ENCODE data around the gene THG1L.

The THG1L gene

GRCh38 chr5:157710431-157710830, 20.8 kb upstream of the THG1L start:
- no peak overlapping the region for H3K14ac ChIP-seq (ENCODE audit: low read length)
- H3K27ac ChIP-seq (replicated peaks; ENCODE audit: low read length) = no peak overlapping the region
- no peak overlapping the region for H2AFZ ChIP-seq (ENCODE audit: low read length)
- no peak overlapping the region for H3K4me2 ChIP-seq (ENCODE audit: insufficient read depth, low read length, poor library complexity, severe bottlenecking)
- no peak overlapping the region for H3K9ac ChIP-seq (ENCODE audit: low read depth, low read length, poor library complexity)
- no peaks in the 10 kb centered on the region for H3K9me3 ChIP-seq (replicated peaks in 1 of 2; ENCODE audit: control insufficient read depth in 2 of 2, insufficient read depth in 1 of 2, low read depth in 1 of 2, low read length in 2 of 2)
- WGBS, 2 donors (ENCODE audit: extremely low coverage in 2 of 2, insufficient read length in 2 of 2, insufficient replicate concordance in 1 of 2) = no CpG with 5 or more reads among the region's 3 CpGs
- H3K4me1 ChIP-seq (ENCODE audit: control insufficient read depth in 2 of 2, insufficient read depth in 1 of 2, low read depth in 1 of 2, low read length in 2 of 2) = no peaks in the 10 kb centered on the region
- H3K4me3 ChIP-seq (ENCODE audit: low read length in 2 of 2) = no peak overlapping the region
- H3K23ac ChIP-seq (ENCODE audit: low read depth, low read length, poor library complexity) = no peak overlapping the region
- H4K8ac ChIP-seq (ENCODE audit: low read depth, low read length) = no peak overlapping the region
- H2BK12ac ChIP-seq (ENCODE audit: low read length) = no peak overlapping the region
- no peaks in the 10 kb centered on the region for H3K27me3 ChIP-seq (ENCODE audit: control insufficient read depth in 3 of 3, insufficient read depth in 3 of 3, low read depth in 1 of 3, low read length in 3 of 3)
- H3K79me1 ChIP-seq (ENCODE audit: low read depth, low read length) = no peaks in the 10 kb centered on the region
- H3K18ac ChIP-seq (ENCODE audit: low read length) = no peak overlapping the region
- no peak overlapping the region for H2BK5ac ChIP-seq (ENCODE audit: low read length)
- no peak overlapping the region for H2BK15ac ChIP-seq (ENCODE audit: low read length)
- H2AK5ac ChIP-seq (ENCODE audit: low read depth, low read length) = no peak overlapping the region
- no peak for DNase-seq (ENCODE audit: low spot score)
- H3K36me3 ChIP-seq (replicated peaks in 1 of 2; ENCODE audit: control insufficient read depth in 2 of 2, insufficient read depth in 2 of 2, low read length in 2 of 2) = no peaks in the 10 kb centered on the region
- no peak overlapping the region for H4K91ac ChIP-seq (ENCODE audit: low read depth, low read length, poor library complexity)
- no peak overlapping the region for H2BK120ac ChIP-seq (ENCODE audit: low read depth, low read length)
- no peak overlapping the region for H3K4ac ChIP-seq (ENCODE audit: low read length)

GRCh38 chr5:157710882-157711281, 20.3 kb upstream of the THG1L start:
- no peak overlapping the region for H2BK120ac ChIP-seq (ENCODE audit: low read depth, low read length)
- H3K4me2 ChIP-seq (ENCODE audit: insufficient read depth, low read length, poor library complexity, severe bottlenecking) = no peak overlapping the region
- no peak overlapping the region for H3K23ac ChIP-seq (ENCODE audit: low read depth, low read length, poor library complexity)
- no peaks in the 10 kb centered on the region for H3K79me1 ChIP-seq (ENCODE audit: low read depth, low read length)
- H3K9me3 ChIP-seq (replicated peaks in 1 of 2; ENCODE audit: control insufficient read depth in 2 of 2, insufficient read depth in 1 of 2, low read depth in 1 of 2, low read length in 2 of 2) = no peaks in the 10 kb centered on the region
- no peaks in the 10 kb centered on the region for H3K4me1 ChIP-seq (ENCODE audit: control insufficient read depth in 2 of 2, insufficient read depth in 1 of 2, low read depth in 1 of 2, low read length in 2 of 2)
- H4K91ac ChIP-seq (ENCODE audit: low read depth, low read length, poor library complexity) = no peak overlapping the region
- H2BK15ac ChIP-seq (ENCODE audit: low read length) = no peak overlapping the region
- no peak overlapping the region for H2BK5ac ChIP-seq (ENCODE audit: low read length)
- WGBS, 2 donors (ENCODE audit: extremely low coverage in 2 of 2, insufficient read length in 2 of 2, insufficient replicate concordance in 1 of 2) = no CpG with 5 or more reads among the region's 2 CpGs
- H3K27me3 ChIP-seq (ENCODE audit: control insufficient read depth in 3 of 3, insufficient read depth in 3 of 3, low read depth in 1 of 3, low read length in 3 of 3) = no peaks in the 10 kb centered on the region
- H3K4ac ChIP-seq (ENCODE audit: low read length) = no peak overlapping the region
- H3K27ac ChIP-seq (replicated peaks; ENCODE audit: low read length) = no peak overlapping the region
- no peaks in the 10 kb centered on the region for H3K36me3 ChIP-seq (replicated peaks in 1 of 2; ENCODE audit: control insufficient read depth in 2 of 2, insufficient read depth in 2 of 2, low read length in 2 of 2)
- no peak for DNase-seq (ENCODE audit: low spot score)
- no peak overlapping the region for H3K18ac ChIP-seq (ENCODE audit: low read length)
- H3K9ac ChIP-seq (ENCODE audit: low read depth, low read length, poor library complexity) = no peak overlapping the region
- no peak overlapping the region for H3K4me3 ChIP-seq (ENCODE audit: low read length in 2 of 2)
- H4K8ac ChIP-seq (ENCODE audit: low read depth, low read length) = no peak overlapping the region
- no peak overlapping the region for H3K14ac ChIP-seq (ENCODE audit: low read length)
- no peak overlapping the region for H2AFZ ChIP-seq (ENCODE audit: low read length)
- no peak overlapping the region for H2AK5ac ChIP-seq (ENCODE audit: low read depth, low read length)
- H2BK12ac ChIP-seq (ENCODE audit: low read length) = no peak overlapping the region

GRCh38 chr5:157713830-157714595, 17.2 kb upstream of the THG1L start:
- H2AFZ ChIP-seq (ENCODE audit: low read length) = no peak overlapping the region
- H3K9me3 ChIP-seq (replicated peaks in 1 of 2; ENCODE audit: control insufficient read depth in 2 of 2, insufficient read depth in 1 of 2, low read depth in 1 of 2, low read length in 2 of 2) = no peaks in the 10 kb centered on the region
- H3K4ac ChIP-seq (ENCODE audit: low read length) = no peak overlapping the region
- H3K4me3 ChIP-seq (ENCODE audit: low read length in 2 of 2) = no peak overlapping the region
- no CpG with 5 or more reads among the region's 4 CpGs for WGBS, 2 donors (ENCODE audit: extremely low coverage in 2 of 2, insufficient read length in 2 of 2, insufficient replicate concordance in 1 of 2)
- no peaks in the 10 kb centered on the region for H3K4me1 ChIP-seq (ENCODE audit: control insufficient read depth in 2 of 2, insufficient read depth in 1 of 2, low read depth in 1 of 2, low read length in 2 of 2)
- H3K9ac ChIP-seq (ENCODE audit: low read depth, low read length, poor library complexity) = no peak overlapping the region
- no peak overlapping the region for H2BK12ac ChIP-seq (ENCODE audit: low read length)
- no peaks in the 10 kb centered on the region for H3K36me3 ChIP-seq (replicated peaks in 1 of 2; ENCODE audit: control insufficient read depth in 2 of 2, insufficient read depth in 2 of 2, low read length in 2 of 2)
- H3K18ac ChIP-seq (ENCODE audit: low read length) = no peak overlapping the region
- H4K91ac ChIP-seq (ENCODE audit: low read depth, low read length, poor library complexity) = no peak overlapping the region
- H3K4me2 ChIP-seq (ENCODE audit: insufficient read depth, low read length, poor library complexity, severe bottlenecking) = no peak overlapping the region
- H3K79me1 ChIP-seq (ENCODE audit: low read depth, low read length) = no peaks in the 10 kb centered on the region
- DNase-seq (ENCODE audit: low spot score) = no peak
- H2AK5ac ChIP-seq (ENCODE audit: low read depth, low read length) = no peak overlapping the region
- no peak overlapping the region for H4K8ac ChIP-seq (ENCODE audit: low read depth, low read length)
- H3K27me3 ChIP-seq (ENCODE audit: control insufficient read depth in 3 of 3, insufficient read depth in 3 of 3, low read depth in 1 of 3, low read length in 3 of 3) = no peaks in the 10 kb centered on the region
- no peak overlapping the region for H2BK5ac ChIP-seq (ENCODE audit: low read length)
- no peak overlapping the region for H3K27ac ChIP-seq (replicated peaks; ENCODE audit: low read length)
- H2BK15ac ChIP-seq (ENCODE audit: low read length) = no peak overlapping the region
- no peak overlapping the region for H3K23ac ChIP-seq (ENCODE audit: low read depth, low read length, poor library complexity)
- no peak overlapping the region for H3K14ac ChIP-seq (ENCODE audit: low read length)
- no peak overlapping the region for H2BK120ac ChIP-seq (ENCODE audit: low read depth, low read length)

- H2BK120ac ChIP-seq (ENCODE audit: low read depth, low read length) = no peak overlapping the region
- no peak overlapping the region for H3K18ac ChIP-seq (ENCODE audit: low read length)
- H2BK15ac ChIP-seq (ENCODE audit: low read length) = no peak overlapping the region
- no peak overlapping the region for H2BK5ac ChIP-seq (ENCODE audit: low read length)
- no peak overlapping the region for H4K91ac ChIP-seq (ENCODE audit: low read depth, low read length, poor library complexity)
- H3K9ac ChIP-seq (ENCODE audit: low read depth, low read length, poor library complexity) = no peak overlapping the region
- H3K4me3 ChIP-seq (ENCODE audit: low read length in 2 of 2) = no peak overlapping the region
- no peaks in the 10 kb centered on the region for H3K27me3 ChIP-seq (ENCODE audit: control insufficient read depth in 3 of 3, insufficient read depth in 3 of 3, low read depth in 1 of 3, low read length in 3 of 3)
- H3K36me3 ChIP-seq (replicated peaks in 1 of 2; ENCODE audit: control insufficient read depth in 2 of 2, insufficient read depth in 2 of 2, low read length in 2 of 2) = no peaks in the 10 kb centered on the region
- no peak overlapping the region for H2AFZ ChIP-seq (ENCODE audit: low read length)
- H2AK5ac ChIP-seq (ENCODE audit: low read depth, low read length) = no peak overlapping the region
- H3K27ac ChIP-seq (replicated peaks; ENCODE audit: low read length) = no peak overlapping the region
- no peak overlapping the region for H4K8ac ChIP-seq (ENCODE audit: low read depth, low read length)
- H3K23ac ChIP-seq (ENCODE audit: low read depth, low read length, poor library complexity) = no peak overlapping the region
- H3K79me1 ChIP-seq (ENCODE audit: low read depth, low read length) = no peaks in the 10 kb centered on the region
- no peak overlapping the region for H3K4me2 ChIP-seq (ENCODE audit: insufficient read depth, low read length, poor library complexity, severe bottlenecking)
- H3K4me1 ChIP-seq (ENCODE audit: control insufficient read depth in 2 of 2, insufficient read depth in 1 of 2, low read depth in 1 of 2, low read length in 2 of 2) = no peaks in the 10 kb centered on the region
- no peak overlapping the region for H3K14ac ChIP-seq (ENCODE audit: low read length)
- H3K4ac ChIP-seq (ENCODE audit: low read length) = no peak overlapping the region
- no peaks in the 10 kb centered on the region for H3K9me3 ChIP-seq (replicated peaks in 1 of 2; ENCODE audit: control insufficient read depth in 2 of 2, insufficient read depth in 1 of 2, low read depth in 1 of 2, low read length in 2 of 2)
- no peak for DNase-seq (ENCODE audit: low spot score)
- H2BK12ac ChIP-seq (ENCODE audit: low read length) = no peak overlapping the region
Measured at GRCh38 chr5:157714596-157714864, 16.7 kb upstream of the THG1L start.
